B cell (primary cell): ENCODE data around the gene METTL4. TPM values are rescaled to one million over a fixed set of nuclear protein-coding genes. Genes with fewer than 3 reads are reported as not detected.

ENCODE experiments used
- ATAC-seq: fragments of 200-7000 bp; cut with Tn5 transposase; one replicate; pipeline ENCODE4 v1.10.0; 2021; ENCODE audit warnings: low read depth, mild to moderate bottlenecking, moderate number of reproducible peaks, moderate library complexity
- CTCF ChIA-PET: fragments of 350-600 bp; sonication (Branson Sonifier 250); formaldehyde crosslinking; loops from one replicate; lab custom pipeline; 2021; ENCODE audit warnings: antibody characterized with exemption, inconsistent platforms; lab: Charles Lee
- POLR2A ChIA-PET: fragments of 350-600 bp; sonication (Branson Sonifier 250); formaldehyde crosslinking; loops from one replicate; lab custom pipeline; 2021; ENCODE audit warnings: antibody characterized with exemption; lab: Charles Lee
- DNase-seq: peaks from one replicate; pipeline ENCODE4 v3.0.0; 2013
- H2AFZ ChIP-seq: 2 replicates; pipeline ENCODE4 v1.6.1; 2012; ENCODE audit warnings: mild to moderate bottlenecking, low read depth, low read length; ENCODE audit not compliant: insufficient read depth, poor library complexity, severe bottlenecking
- H3K27ac ChIP-seq, 2 donors: 1 replicate in 1 of 2; 2 replicates in 1 of 2; pipeline ENCODE4 v1.5.1; 2012 to 2013; ENCODE audit warnings: low read length in 2 of 2, mild to moderate bottlenecking in 2 of 2, moderate library complexity in 1 of 2
- H3K27me3 ChIP-seq, 4 experiments: fragments of 200-600 bp in 1 of 4; sonication (generic) in 1 of 4; replicated peaks in 1 of 4; 1 replicate in 2 of 4; 2 replicates in 2 of 4; pipeline versions ENCODE4 v1.6.1 to v1.7.0; 2013 to 2016; ENCODE audit warnings: low read length in 3 of 4, mild to moderate bottlenecking in 2 of 4, mixed read lengths in 1 of 4, moderate library complexity in 1 of 4; ENCODE audit not compliant: insufficient read depth in 4 of 4, control insufficient read depth in 3 of 4; ENCODE audit errors: control extremely low read depth in 1 of 4
- H3K36me3 ChIP-seq, 2 experiments: replicated peaks in 1 of 2; 1 replicate in 1 of 2; 2 replicates in 1 of 2; pipeline versions ENCODE4 v1.6.1 to v1.7.1; 2013; ENCODE audit warnings: low read length in 1 of 2; ENCODE audit not compliant: insufficient read depth in 2 of 2, control insufficient read depth in 1 of 2; ENCODE audit errors: control extremely low read depth in 1 of 2, extremely low read depth in 1 of 2
- H3K4me1 ChIP-seq, 2 donors: fragments of 200-600 bp in 1 of 2; sonication (generic) in 1 of 2; 1 replicate in 1 of 2; 2 replicates in 1 of 2; pipeline versions ENCODE4 v1.5.1 to v1.6.1; 2013 to 2017; ENCODE audit warnings: low read length in 2 of 2; ENCODE audit not compliant: control insufficient read depth in 2 of 2, insufficient read depth in 2 of 2
- H3K4me2 ChIP-seq: replicated peaks from 2 replicates; pipeline ENCODE3; 2012; ENCODE audit warnings: mild to moderate bottlenecking, low read depth, low read length; ENCODE audit not compliant: poor library complexity, severe bottlenecking
- H3K4me3 ChIP-seq, 5 experiments: fragments of 200-600 bp in 1 of 5; sonication (generic) in 1 of 5; 1 replicate in 3 of 5; 2 replicates in 2 of 5; pipeline versions ENCODE4 v1.5.1 to v1.7.0; 2011 to 2016; ENCODE audit warnings: low read length in 4 of 5, mild to moderate bottlenecking in 4 of 5, low read depth in 2 of 5, control low read depth in 1 of 5, moderate library complexity in 1 of 5; ENCODE audit not compliant: insufficient read depth in 1 of 5; ENCODE audit errors: control extremely low read depth in 1 of 5, extremely low read depth in 1 of 5
- H3K79me2 ChIP-seq: fragments of 200-600 bp; sonication (generic); one replicate; pipeline ENCODE4 v1.6.0; 2016; ENCODE audit warnings: low read length; ENCODE audit not compliant: control insufficient read depth, insufficient read depth
- H3K9ac ChIP-seq: fragments of 200-600 bp; sonication (generic); 2 replicates; pipeline ENCODE4 v1.6.1; 2017; ENCODE audit warnings: mild to moderate bottlenecking, low read length, moderate library complexity
- H3K9me3 ChIP-seq, 3 donors: one replicate each; pipeline versions ENCODE4 v1.6.1 to v1.7.1; 2013; ENCODE audit warnings: low read length in 2 of 3; ENCODE audit not compliant: control insufficient read depth in 2 of 3, insufficient read depth in 1 of 3; ENCODE audit errors: control extremely low read depth in 1 of 3
- H4K20me1 ChIP-seq: 2 replicates; pipeline ENCODE4 v1.6.0; 2012; ENCODE audit warnings: mild to moderate bottlenecking, low read length; ENCODE audit not compliant: insufficient read depth, control insufficient read depth, poor library complexity, severe bottlenecking
- H3K27ac Mint-ChIP-seq: one replicate; pipeline ENCODE4 v1.8.0; 2021; ENCODE audit warnings: mixed read lengths
- H3K27me3 Mint-ChIP-seq: one replicate; pipeline ENCODE4 v1.8.0; 2021; ENCODE audit warnings: mixed read lengths
- H3K4me1 Mint-ChIP-seq: one replicate; pipeline ENCODE4 v1.8.0; 2021; ENCODE audit warnings: mixed read lengths
- H3K4me3 Mint-ChIP-seq: one replicate; pipeline ENCODE4 v1.8.0; 2021; ENCODE audit warnings: mixed read lengths
- H3K9me3 Mint-ChIP-seq: one replicate; pipeline ENCODE4 v1.8.0; 2022; ENCODE audit warnings: mixed read lengths; ENCODE audit not compliant: insufficient read depth
- EZH2 ChIP-seq: IDR thresholded peaks from 2 replicates; pipeline ENCODE4 v1.6.1; 2012; ENCODE audit warnings: borderline replicate concordance, low read depth, mild to moderate bottlenecking, moderate library complexity, low read length; ENCODE audit not compliant: insufficient read depth, poor library complexity, severe bottlenecking
- WGBS: methylation state at CpG from one replicate; pipeline ENCODE4 v1.1.5; 2013; ENCODE audit warnings: missing lambda C conversion rate; ENCODE audit not compliant: insufficient coverage; 5-methylcytosine and 5-hydroxymethylcytosine counted together
- intact Hi-C: fragments of 100-400 bp; cut with micrococcal nuclease; formaldehyde crosslinking; loops from one replicate; pipeline ENCODE4 v1.10.0; 2022
- polyA plus RNA-seq: library from polyadenylated mRNA; depleted of rRNA; stranded (reverse); fragments of >200 nt; gene quantifications from 2 replicates; pipeline ENCODE4 v1.2.3, GENCODE V29; 2012
- total RNA-seq, 2 donors: library from RNA; stranded (reverse); fragments of 120-200 nt in 1 of 2; gene quantifications; 1 replicate in 1 of 2; 2 replicates in 1 of 2; pipeline versions ENCODE4 v1.2.3 to v1.2.4, GENCODE V29; 2013 to 2022
- TF ChIP-seq, protein P1 (sequence below): fragments of 200-600 bp; IDR thresholded peaks from one replicate; pipeline ENCODE4 v1.8.0; 2022; ENCODE audit warnings: antibody characterized with exemption, mild to moderate bottlenecking

METTL4 gene
- total and polyA plus RNA-seq, 2 donors (not counting 1 experiment from before 2014, with no cell fraction given) = 12.9 to 31.6 TPM

DNA sequence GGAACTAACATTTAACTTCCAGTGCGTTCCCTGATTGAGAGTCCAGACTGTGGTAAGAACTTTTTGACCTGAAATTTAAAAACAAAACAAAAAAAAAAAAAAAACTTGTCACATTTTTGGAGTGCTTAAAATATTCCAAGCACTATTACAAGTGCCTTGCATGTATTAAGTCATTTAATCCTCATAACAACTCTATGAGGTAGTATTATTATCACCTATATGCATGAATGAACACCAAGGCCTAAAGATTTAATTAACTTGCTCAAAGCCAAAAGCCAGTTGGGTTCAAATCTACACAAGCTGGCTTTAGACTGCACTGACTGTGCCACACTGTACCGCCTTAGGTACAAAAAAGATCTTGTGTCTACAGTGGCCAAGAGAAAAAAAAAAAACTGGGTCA lies 35.2 kb downstream of the METTL4 start:
- Mint-ChIP-seq H3K27ac (peak overlapping the region; percentile 22), H3K4me1 (peaks cover 35% of the 10 kb centered on the region), H3K27me3 (no peaks in the 10 kb centered on the region), H3K9me3 (no peaks in the 10 kb centered on the region), H3K4me3 (peak overlapping the region; percentile 11)
- peak overlapping the region; percentile 30 for H3K9ac ChIP-seq
- ATAC-seq (no peak), DNase-seq (no peak)
- H3K79me2 ChIP-seq = no peaks in the 10 kb centered on the region
- 100% methylated on average over 1 of the region's 2 CpGs for WGBS
- no peaks in the 10 kb centered on the region for H3K27me3 ChIP-seq
- peak overlapping the region in 1 of 2 donors; percentile 74 for H3K27ac ChIP-seq
- H3K4me2 ChIP-seq = peak overlapping the region; percentile 62
- H2AFZ ChIP-seq = no peak overlapping the region
- ChIA-PET CTCF (interaction anchor here (0.6 to 3.4 kb wide), 3 partner anchors 11 to 556 kb away, joined by 3 to 15 read pairs (median 3); no protein-coding TSS in a partner anchor), POLR2A (no interaction called here)
- H3K36me3 ChIP-seq = peaks cover 2 to 6% of the 10 kb centered on the region in 2 experiments
- intact Hi-C loops = no loop called here
- no peaks in the 10 kb centered on the region for H4K20me1 ChIP-seq
- TF ChIP-seq EZH2 = no peak
- TF ChIP-seq, protein P1, sequence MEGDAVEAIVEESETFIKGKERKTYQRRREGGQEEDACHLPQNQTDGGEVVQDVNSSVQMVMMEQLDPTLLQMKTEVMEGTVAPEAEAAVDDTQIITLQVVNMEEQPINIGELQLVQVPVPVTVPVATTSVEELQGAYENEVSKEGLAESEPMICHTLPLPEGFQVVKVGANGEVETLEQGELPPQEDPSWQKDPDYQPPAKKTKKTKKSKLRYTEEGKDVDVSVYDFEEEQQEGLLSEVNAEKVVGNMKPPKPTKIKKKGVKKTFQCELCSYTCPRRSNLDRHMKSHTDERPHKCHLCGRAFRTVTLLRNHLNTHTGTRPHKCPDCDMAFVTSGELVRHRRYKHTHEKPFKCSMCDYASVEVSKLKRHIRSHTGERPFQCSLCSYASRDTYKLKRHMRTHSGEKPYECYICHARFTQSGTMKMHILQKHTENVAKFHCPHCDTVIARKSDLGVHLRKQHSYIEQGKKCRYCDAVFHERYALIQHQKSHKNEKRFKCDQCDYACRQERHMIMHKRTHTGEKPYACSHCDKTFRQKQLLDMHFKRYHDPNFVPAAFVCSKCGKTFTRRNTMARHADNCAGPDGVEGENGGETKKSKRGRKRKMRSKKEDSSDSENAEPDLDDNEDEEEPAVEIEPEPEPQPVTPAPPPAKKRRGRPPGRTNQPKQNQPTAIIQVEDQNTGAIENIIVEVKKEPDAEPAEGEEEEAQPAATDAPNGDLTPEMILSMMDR = no peak
- H3K9me3 ChIP-seq = peaks cover 0 to 11% (median 0%) of the 10 kb centered on the region in 3 donors
- H3K4me3 ChIP-seq = peak overlapping the region in 1 of 5 experiments; percentile 33
- H3K4me1 ChIP-seq = peaks cover 25 to 28% of the 10 kb centered on the region in 2 donors

DNA sequence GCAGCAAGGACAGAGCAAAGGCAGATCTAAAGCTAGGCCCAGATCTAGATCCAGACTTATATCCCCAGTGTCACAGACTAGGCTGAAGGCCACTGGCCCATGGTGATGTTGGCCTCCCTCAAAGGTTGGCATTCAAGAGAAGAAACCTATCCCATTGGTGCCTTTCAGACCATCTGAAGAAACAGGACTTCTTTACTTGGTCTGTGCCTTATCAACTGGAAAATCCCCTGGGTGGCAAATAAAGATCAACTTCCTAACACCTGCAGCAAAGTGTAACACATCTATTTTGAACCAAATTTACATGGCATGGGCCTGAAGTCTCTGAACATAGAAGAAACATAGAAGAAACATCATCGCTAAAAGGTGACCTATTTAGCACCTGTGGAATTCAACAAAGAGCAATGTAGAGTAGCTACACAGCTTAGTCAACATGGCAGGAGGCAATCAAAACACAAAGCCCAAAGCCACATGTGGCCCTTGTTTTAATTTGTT lies 35.8 kb downstream of the METTL4 start:
- peak overlapping the region; percentile 80 for H3K27ac Mint-ChIP-seq
- peak overlapping the region; percentile 62 for H3K4me2 ChIP-seq

More for the DNA sequence above, 35.8 kb downstream of the METTL4 start:
- H3K4me3 ChIP-seq = peak overlapping the region in 1 of 5 experiments; percentile 33
- peaks cover 40% of the 10 kb centered on the region for H3K4me1 Mint-ChIP-seq
- H3K27ac ChIP-seq = peak overlapping the region; percentile 38 to 74
- peaks cover 4% of the 10 kb centered on the region for H3K9me3 Mint-ChIP-seq
- DNase-seq = peak; percentile 46
- no peaks in the 10 kb centered on the region for H4K20me1 ChIP-seq
- intact Hi-C loops = no loop called here
- WGBS = no CpG with 5 or more reads among the region's 1 CpG
- POLR2A ChIA-PET = no interaction called here
- peak overlapping the region; percentile 30 for H3K9ac ChIP-seq
- H2AFZ ChIP-seq = peak overlapping the region; percentile 45
- H3K4me1 ChIP-seq = peaks cover 25 to 28% of the 10 kb centered on the region in 2 donors
- no peak for TF ChIP-seq EZH2
- TF ChIP-seq, protein P1 = no peak
- ATAC-seq = peak; percentile 74
- H3K79me2 ChIP-seq = no peaks in the 10 kb centered on the region
- no peaks in the 10 kb centered on the region for H3K27me3 Mint-ChIP-seq
- H3K4me3 Mint-ChIP-seq = peak overlapping the region; percentile 60
- H3K36me3 ChIP-seq = peaks cover 0 to 6% of the 10 kb centered on the region in 2 experiments
- CTCF ChIA-PET = interaction anchor here (0.6 to 3.4 kb wide), 5 partner anchors 12 to 556 kb away, joined by 3 to 15 read pairs (median 3); no protein-coding TSS in a partner anchor
- H3K9me3 ChIP-seq = peaks cover 0 to 11% (median 0%) of the 10 kb centered on the region in 3 donors
- H3K27me3 ChIP-seq = no peaks in the 10 kb centered on the region
